ENCODE measurements around the gene NDUFS4.
"Not testable (repeated sequence)": the region's sequence is repeated elsewhere in the genome, so short reads cannot be mapped to it uniquely, and the experiment has no call there.

The NDUFS4 gene

DNA sequence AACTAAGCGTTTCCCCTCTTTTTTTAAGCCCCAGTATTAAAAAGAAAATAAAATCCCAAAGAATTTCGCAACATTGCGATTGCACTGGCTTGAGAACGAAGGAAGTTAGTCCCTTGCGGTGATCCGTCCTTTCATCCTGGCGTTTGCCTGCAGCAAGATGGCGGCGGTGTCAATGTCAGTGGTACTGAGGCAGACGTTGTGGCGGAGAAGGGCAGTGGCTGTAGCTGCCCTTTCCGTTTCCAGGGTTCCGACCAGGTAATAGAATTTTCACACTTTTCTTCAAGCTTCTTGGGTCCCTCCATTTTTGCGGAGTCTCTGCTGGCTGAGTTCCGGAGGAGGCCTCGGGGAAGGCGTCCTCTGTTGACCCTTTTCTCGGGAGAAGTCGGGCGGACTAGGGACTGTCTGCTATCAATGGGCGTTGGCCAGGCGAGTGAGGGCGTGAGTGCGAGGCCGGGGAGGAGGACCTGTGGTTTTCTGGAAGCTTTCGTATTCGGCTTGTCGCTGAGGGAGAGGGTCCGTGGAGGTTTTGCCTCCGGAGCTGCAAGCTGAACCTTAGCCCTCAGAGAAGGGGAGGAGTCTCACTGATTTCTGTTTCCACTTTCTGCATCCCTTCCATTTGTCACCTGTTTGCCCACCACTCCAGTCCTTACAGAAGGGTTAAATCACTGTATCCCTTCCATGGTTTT is at the start of gene NDUFS4:
NDUFS4 (plus strand) TSS at position 134 of the 686 bp plus-strand sequence; CDS start at position 158, 24 bp downstream.
- peak; percentile 69 for DNase-seq (ENCODE audit: low read depth)

DNA sequence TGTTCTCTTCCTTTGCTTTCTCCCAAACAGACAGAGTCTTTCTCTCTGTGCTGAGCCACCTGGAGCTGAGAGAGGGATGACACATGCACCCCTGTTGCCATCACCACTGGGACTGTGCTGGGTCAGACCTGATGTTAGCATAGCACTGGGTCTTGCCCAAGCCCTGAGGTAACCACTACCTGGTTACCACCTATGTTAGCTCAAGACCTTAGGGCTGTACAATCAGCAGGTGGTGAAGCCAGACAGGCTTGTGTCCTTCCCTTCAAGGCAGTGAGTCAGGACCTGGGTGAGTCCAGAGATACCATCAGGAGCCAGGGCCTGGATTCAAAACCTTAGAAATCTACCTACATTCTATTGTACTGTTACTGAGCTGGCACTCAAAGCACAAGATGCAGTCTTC is 47.9 kb upstream of the NDUFS4 start:
- DNase-seq (ENCODE audit: low read depth) = no peak

DNA sequence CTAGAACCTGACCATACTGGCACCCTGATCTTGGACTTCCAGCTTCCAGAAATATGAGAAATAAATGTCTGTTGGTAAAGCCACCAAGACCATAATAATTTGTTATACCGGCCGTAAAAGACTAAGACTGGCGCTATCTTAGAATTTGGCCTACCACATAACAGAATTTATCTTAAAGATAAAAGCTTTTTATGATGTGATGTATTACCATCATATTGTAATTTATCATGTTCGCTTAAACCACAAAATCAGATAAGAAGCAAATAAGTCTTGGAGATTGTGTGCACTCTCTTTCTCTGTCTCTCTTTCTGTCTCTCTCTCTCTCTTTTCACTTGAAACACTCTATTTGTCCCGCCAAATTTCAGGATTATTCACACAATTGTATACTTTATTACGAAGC is 44.5 kb upstream of the NDUFS4 start:
- no peak for DNase-seq (ENCODE audit: low read depth)

DNA sequence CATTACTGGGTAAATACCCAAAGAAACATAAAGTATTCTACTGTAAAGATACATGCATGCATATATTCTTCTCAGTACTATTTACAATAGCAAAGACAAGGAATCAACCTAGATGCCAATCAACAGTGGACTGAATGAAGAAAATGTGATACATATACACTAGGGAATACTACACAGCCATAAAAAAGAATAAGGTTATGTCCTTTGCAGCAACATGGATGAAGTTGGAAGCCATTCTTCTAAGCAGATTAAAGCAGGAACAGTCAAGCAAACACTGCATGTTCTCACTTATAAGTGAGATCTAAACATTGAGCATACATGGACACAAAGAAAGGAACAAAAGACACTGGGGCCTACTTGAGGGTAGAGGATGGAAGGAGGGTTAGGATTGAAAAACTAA is 39.6 kb upstream of the NDUFS4 start:
- no peak for DNase-seq (ENCODE audit: low read depth)

DNA sequence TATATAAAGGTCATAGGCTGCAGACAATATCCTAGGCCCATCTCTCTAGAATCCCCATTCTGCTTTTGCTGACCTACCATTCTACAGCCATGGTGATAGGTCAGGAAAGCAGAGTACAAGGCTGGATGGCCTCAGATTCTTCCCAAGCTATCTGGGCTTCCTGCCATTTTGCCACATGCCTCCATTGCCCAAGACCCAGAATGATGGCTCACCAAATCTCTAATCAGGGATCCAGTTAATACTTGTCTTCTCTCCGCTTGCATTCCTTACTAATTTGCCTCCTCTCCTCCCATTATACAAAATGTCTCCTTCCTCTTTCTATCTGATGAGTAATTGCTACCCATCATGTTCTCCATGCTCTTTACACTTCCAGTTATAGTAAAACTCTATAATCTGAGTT is 22.7 kb upstream of the NDUFS4 start:
- no peak for DNase-seq (ENCODE audit: low read depth)

DNA sequence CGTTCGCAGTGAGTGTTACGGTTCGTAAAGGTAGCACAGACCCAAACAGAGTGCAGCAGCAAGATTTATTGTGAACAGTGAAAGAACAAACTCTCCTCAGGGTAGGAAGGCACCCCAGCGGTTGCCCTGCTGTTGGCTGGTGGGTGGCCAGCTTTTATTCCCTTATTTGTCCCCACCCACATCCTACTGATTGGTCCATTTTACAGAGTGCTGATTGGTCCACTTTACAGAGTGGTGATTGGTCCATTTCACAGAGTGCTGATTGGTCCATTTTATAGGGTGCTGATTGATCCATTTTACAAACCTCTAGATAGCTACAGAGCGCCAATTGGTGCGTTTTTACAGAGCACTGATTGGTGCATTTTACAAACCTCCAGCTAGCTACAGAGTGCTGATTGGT is 19.7 kb upstream of the NDUFS4 start:
- not testable (repeated sequence) for DNase-seq (ENCODE audit: low read depth)

DNA sequence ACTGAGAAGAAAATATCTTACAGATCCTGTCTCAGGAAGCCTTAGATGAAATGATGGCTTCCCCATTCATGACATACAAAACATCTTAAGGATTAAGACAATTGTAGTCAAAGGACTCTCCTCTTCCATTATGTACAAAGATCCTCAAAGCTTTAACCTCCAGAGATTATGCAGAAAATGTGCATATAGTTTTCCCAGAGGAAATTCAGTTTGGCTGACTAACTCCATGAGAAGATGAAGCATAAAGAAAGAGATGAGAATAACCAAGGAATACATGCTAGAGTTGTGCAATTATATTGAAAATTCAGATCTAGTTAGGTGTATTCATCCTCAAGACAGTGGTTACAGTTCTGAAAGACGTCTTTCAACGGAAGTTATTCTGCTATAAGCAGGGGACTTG is 18.6 kb upstream of the NDUFS4 start:
- DNase-seq (ENCODE audit: low read depth) = no peak

DNA sequence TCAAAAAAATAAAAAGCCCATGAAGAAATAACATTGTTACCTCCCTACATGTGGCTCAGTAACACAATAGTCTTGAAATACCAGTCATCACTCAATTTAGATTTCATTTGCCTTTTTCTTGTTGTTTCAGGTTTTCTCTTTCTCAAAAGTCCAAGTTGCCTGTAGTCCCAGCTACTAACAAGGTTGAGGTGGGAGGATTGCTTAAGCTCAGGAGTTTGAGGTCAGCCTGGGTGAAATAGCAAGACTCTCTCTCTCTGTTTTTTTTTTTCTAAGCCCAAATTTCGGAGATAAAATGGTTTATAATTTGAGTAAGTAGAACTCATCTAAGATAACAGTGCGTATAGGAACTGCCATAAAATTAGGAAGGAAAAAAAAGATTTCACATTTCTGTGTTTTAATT is 17.5 kb upstream of the NDUFS4 start:
- no peak for DNase-seq (ENCODE audit: low read depth)

DNA sequence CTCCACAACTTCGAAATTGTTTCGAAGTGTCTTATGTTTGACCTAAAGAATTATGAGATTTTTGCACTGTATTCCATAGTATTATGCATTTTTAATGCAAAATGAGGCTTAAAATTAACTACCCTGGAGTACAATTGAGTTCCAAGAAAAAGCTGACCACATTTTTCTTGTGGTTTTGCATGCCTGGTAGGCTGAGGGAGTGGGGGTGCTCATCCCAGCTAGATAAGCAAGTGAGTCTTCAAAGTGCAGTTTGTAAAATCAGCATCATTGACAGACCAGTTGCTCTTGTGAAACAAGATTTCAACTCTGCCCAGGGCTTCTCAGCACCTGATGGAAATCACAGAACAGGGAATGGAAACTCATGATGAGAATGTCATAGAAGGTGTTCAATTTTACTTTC is 17.0 kb upstream of the NDUFS4 start:
- no peak for DNase-seq (ENCODE audit: low read depth)

DNA sequence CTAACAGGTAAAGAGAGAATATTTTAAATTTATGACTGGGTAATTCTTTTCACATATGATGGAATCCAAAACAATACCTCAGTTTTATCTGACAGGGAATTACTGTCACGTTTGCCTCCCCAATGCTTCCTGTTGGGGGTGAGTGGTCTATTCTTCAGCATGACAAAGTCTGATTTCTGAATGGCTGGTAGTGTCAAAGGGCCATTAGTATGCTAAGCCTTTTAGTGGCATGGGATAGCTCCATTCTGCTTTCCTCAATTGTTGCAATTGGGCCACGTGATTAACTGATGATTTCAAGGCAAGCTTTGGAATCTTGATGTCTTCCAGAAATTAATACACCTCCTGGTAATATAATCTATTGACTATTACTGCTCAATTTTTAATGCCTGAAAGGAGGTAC is 14.7 kb upstream of the NDUFS4 start:
- DNase-seq (ENCODE audit: low read depth) = no peak

DNA sequence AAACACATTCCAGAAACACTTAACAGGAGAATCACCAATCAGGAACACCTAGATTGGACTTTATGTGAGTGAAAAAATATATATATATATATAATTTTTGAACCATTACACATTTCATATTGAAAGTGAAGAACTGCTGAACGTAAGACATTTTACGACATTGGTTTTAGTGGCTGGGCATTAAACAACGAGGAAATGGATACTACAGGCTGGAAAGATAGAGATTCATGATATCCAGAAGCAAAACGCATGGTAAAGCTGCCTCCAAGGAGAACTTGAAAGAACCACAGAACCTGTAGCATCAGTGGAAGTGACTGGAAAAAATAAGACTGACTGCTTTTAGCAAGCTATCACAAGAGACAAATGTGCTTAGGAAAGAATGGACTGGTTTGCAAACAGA is 13.2 kb upstream of the NDUFS4 start:
- no peak for DNase-seq (ENCODE audit: low read depth)

DNA sequence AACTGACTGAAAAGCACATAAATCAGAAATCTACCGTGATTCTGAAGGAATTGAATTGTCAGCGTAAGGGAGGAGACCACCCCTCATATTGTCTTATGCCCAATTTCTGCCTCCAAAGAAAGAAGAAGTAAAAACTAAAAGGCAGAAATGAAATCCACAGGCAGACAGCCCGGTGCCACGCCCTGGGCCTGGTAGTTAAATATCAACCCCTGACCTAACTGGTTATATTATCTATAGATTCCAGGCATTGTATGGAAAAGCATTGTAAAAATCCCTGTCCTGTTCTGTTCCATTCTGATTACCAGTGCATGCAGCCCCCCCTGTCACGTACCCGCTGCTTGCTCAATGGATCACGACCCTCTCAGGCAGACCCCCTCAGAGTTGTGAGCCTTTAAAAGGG is 11.9 kb upstream of the NDUFS4 start:
- not testable (repeated sequence) for DNase-seq (ENCODE audit: low read depth)

DNA sequence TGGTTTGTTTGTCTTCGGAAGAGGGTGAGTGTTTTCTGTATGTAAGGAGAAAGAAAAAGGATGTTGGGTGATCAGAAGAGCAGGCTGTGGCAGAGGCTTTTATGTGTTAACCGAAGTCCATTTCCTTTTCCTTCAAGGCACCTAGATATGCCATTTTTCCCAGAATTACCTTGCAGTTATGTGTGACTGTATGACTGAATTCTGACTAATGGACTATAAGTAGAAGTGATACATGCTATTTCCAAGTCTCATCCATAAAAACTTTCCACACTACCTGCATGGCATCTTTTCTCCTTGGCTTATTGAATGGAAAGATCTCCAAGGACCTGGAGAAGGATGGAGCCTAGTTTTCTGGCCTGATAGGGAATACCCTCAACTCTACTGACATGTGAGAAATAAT is 10.6 kb upstream of the NDUFS4 start:
- no peak for DNase-seq (ENCODE audit: low read depth)

DNA sequence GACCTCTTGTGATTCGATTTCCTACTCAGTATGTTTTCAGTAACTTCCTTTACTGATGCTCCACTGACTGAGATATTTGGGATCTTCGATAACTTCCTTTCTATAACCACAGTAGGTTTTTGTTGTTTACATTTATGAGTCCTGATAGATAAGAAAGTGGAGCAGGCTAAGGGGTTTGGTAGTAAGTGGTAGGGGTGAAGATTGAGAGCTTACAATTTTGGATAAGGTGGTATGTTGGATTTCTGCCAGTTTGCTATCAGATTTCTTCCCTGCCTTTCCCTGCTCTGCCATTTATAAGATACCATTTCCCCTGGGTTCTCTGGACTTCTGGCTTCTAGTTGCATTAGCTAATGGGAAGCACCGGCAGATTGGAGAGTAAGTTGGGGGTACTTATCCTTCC is 7.9 kb upstream of the NDUFS4 start:
- DNase-seq (ENCODE audit: low read depth) = no peak

DNA sequence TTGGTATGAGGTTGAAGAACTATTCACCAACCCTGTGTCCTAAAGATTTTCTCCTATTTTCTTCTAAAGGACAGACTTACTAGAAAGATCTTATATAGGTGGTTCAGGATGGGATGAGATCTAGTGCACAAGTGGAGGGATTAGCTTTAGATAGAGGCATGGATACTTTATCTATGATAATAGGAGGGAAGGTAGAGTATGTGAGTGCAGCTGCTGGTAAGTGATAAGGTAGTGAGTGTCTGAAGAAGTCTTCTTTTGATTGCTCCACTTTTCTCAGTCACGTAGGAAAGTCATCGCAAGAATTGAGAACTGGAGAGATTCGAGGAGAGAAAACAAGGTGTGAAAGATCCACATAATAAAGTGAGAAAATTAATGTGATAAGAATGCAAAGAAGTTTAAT is 6.0 kb upstream of the NDUFS4 start:
- no peak for DNase-seq (ENCODE audit: low read depth)

DNA sequence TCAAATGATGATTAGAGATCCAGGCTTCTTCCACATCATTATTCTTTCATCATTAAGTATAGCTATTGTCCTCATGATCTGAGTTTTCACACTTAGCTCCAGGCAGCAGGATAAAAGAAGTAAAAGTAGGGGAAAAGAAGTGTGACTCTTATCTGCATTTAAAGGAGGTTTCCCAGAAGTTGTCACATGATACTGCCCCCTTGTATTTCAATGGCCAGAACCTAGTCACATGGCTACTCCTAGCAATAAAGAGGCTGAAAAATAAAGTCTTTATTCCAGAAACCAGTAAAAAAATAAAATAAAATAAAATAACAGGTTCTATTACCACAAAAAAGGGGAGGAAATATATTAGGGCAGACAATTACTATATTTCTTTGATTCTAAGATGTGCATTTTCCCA is 5.3 kb upstream of the NDUFS4 start:
- no peak for DNase-seq (ENCODE audit: low read depth)

DNA sequence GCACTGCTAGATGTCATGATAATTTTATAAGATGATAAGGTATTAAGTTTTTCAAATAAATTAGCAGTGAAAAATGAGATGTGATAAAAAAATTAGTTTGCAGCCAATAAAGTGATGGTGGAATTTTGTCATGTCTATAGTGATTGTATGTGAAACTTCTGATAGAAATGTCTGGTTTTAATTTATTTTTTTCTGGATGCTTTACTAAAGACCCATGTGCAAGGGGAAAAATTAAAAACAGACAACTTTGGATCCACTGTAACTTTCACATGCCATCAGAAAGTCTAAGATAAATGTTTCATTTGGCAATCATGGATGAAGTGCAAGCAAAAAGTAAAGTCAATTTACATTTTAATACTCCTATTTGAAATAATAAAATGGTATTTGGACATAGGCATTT is 4.4 kb upstream of the NDUFS4 start:
- no peak for DNase-seq (ENCODE audit: low read depth)

DNA sequence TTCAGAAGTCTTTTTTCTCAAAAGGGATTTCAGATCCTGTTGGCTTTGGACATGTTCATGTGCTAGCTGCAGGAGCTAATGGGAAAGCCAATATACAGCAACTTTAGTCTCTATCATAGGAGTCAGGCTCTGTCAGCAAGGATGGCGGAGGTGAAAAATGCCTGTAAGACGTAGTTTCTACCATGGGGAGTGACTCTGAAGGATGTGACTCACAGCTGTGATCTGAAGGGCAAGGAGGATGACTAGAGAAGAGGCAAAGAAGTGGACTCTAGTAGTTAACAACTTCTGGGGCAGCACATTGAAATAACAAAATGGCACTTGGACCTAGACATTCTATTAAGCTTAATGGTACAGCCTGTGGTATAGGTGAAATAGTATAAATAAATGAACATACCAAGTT is 3.1 kb upstream of the NDUFS4 start:
- DNase-seq (ENCODE audit: low read depth) = no peak

DNA sequence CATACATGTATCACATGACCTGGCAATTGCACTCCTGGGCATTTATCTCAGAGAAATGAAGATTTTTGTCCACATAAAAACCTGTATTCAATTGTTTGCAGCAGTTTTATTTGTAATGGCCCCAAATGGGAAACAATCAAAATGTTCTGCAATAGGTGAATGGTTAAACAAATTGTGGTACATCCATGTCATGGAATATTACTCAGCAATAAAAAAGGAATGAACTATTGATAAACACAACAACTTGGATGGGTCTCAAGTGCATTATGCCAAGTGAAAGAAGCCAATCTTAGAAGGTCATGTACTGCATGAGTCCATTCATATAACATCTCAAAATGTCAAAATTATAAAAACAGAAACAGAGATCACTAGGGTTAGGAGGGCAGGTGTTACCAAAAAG is 1.5 kb upstream of the NDUFS4 start:
- no peak for DNase-seq (ENCODE audit: low read depth)

DNA sequence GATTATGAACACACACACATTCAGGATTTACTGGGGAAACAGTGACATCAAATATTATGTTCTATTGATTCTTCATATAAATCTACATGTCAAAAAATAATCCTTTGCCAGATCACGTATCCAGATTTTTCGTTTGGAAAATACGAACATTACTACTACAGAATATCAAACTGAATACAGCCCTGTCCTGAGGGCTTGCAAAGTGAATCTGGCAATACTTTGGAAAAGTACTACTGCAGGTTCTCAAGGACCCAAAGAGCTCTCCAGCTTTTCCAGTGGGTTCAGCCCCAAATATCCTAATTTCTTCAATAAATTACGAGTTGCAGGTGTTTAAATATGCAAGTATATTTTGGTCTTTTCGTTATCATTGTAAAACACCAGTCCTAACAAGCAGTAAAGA is 411 bp upstream of the NDUFS4 start:
- no peak for DNase-seq (ENCODE audit: low read depth)

DNA sequence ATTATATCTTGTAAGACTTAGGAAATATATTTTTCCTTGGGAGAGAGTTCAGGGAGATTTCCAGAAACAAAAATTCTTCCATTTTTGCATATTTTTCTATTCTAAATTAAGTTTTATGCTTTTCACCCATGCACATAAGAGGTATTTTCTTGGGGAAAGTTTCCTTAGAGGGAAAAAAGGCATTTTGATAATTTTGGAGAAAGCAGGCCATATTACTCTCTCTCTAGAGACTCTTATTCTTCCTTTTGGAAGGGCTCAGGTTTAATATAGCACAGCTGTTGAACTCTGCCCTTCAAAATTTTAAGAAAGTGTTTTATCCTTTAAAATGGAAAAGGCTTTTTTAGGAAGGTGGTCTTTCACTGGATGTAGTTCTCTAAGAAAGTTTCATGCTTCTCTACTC is 8.0 kb downstream of the NDUFS4 start:
- no peak for DNase-seq (ENCODE audit: low read depth)

DNA sequence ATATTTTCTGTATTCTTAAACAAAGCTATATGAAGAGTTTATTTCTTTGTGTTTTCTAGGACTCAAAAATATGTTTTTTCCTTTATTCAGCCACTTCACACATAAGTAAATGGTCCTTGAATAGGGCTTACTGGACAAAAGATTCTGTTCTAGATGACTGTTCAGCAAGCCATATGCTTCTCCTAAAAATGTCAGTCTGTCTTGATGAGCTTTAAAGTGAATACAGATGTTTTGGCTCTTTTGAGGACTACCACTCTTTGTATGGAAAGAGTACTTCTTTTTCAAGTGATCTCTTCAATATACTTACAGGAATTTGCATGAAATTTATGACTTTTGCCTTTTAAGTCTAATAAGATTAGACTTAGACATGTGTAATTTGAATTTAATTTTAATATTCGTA is 8.4 kb downstream of the NDUFS4 start:
- no peak for DNase-seq (ENCODE audit: low read depth)

DNA sequence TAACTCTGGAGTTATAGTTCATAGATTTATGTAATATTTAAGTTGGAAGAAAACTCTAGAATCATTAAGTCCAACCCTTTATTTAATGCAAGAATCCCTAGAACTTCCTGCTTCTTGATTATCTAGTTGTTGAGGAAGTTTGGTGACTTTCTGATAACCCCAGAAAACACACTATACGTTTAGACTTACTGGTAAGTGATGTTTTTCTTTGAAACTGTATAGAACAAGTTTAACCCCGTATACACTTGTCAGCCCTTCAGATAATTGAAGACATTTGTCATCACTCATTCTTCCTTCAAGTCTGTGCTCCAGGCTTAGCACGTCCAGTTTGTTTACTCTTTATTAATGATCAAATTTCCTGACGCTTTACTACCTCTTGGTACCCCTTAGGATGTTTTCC is 9.0 kb downstream of the NDUFS4 start:
- no peak for DNase-seq (ENCODE audit: low read depth)

DNA sequence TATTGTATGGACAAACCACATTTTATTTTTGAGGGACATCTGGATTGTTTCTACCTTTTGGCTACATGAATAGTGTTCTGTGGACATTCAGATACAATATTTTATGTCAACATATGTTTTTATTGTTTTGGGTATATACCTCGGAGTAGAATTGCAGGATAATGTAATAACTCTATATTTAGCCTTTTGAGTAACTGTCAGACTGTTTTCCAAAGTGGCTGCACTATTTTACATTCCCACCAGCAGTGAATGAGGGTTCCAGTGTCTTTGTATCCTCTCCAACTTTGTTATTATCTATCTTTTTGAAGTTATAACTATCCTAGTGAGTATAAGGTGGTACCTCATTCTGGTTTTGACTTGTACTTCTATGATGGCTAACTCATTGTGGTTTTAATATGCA is 11.0 kb downstream of the NDUFS4 start:
- no peak for DNase-seq (ENCODE audit: low read depth)

DNA sequence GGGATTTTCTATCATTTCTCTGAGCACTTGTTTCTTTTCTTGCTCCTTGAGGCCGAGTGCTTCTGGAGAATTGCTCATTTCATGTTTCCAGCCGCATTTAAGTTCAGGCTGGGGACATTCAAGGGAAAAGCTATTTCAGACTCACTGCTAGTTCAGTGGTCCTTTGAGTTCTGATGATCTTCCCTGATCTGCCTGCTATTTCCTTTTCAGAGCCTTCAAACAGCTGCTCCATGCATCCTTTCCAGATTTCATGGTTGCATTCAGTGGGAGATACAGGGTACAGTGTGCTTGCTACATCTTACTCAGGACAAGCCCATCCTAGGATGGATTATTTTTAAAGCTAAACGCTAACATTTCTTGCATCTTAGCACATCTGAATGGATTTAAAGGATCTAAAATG is 14.7 kb downstream of the NDUFS4 start:
- no peak for DNase-seq (ENCODE audit: low read depth)

All from HS-27A (cell line).